K562 (cell line): ENCODE results near the gene ING4.

Source experiments
- BMI1 ChIP-seq: fragments of 150-350 bp; IDR thresholded peaks from 2 replicates; pipeline ENCODE4 v1.6.1; 2014; ENCODE audit warnings: low read length
- HNRNPL ChIP-seq: fragments of 200-400 bp; formaldehyde crosslinking; IDR thresholded peaks from 2 replicates; pipeline ENCODE4 v1.6.1; 2017; ENCODE audit warnings: low read depth, mild to moderate bottlenecking, low read length
- MXI1 ChIP-seq: IDR thresholded peaks from 2 replicates; pipeline ENCODE4 v1.6.1; 2011; ENCODE audit warnings: low read depth, mild to moderate bottlenecking, improper control_type of control experiment, low read length
- MYNN ChIP-seq, 2 experiments: sonication (generic); formaldehyde crosslinking in 1 of 2; IDR thresholded peaks; 2 replicates each; pipeline versions ENCODE4 v1.5.0 to v1.6.1; 2016 to 2020; ENCODE audit warnings: antibody characterized with exemption in 1 of 2, missing genetic modification reagents in 1 of 2
- TEAD4 ChIP-seq, 2 experiments: sonication (generic) in 1 of 2; formaldehyde crosslinking in 1 of 2; IDR thresholded peaks; 2 replicates each; pipeline versions ENCODE4 v1.6.1 to v1.8.0; 2012 to 2022; ENCODE audit warnings: borderline replicate concordance in 1 of 2, inconsistent platforms in 1 of 2, low read length in 1 of 2, mild to moderate bottlenecking in 1 of 2, missing genetic modification reagents in 1 of 2
- TF ChIP-seq, protein P1 (sequence below), 3 experiments: IDR thresholded peaks in 2 of 3; conservative IDR thresholded peaks in 1 of 3; 2 replicates each; pipeline ENCODE4 v1.5.1; 2011 to 2012; ENCODE audit warnings: low read length in 3 of 3, mild to moderate bottlenecking in 3 of 3, control low read depth in 2 of 3, improper control_type of control experiment in 1 of 3, inconsistent platforms in 1 of 3, low read depth in 1 of 3, mixed read lengths in 1 of 3, moderate library complexity in 1 of 3; ENCODE audit not compliant: insufficient read depth in 2 of 3
- TF ChIP-seq, protein P2 (sequence below): sonication (generic); formaldehyde crosslinking; IDR thresholded peaks from 2 replicates; pipeline ENCODE4 v1.8.0; 2022; ENCODE audit warnings: missing genetic modification reagents, mild to moderate bottlenecking, borderline replicate concordance

DNA sequence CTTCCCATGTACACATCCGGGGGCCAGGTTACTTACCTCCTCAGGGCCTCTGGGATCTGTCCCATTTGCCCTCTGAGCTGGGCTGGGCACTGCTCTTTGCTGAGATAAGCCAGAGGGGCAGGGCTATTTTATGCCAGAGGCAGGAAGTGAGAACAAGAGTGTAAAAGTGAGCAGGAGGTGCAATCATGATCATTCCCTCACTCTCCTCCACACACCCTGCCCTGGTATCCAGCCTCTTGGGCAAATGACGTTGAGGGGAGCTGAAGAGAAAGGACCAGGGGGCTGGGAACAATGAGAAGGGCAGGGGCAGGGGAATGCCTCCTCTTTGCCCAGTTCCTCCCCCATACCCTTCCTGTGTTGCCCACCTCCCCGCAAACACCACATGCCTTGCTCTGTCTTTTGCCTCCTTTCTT, 31.4 kb downstream of the ING4 start:
- TF ChIP-seq, protein P1, sequence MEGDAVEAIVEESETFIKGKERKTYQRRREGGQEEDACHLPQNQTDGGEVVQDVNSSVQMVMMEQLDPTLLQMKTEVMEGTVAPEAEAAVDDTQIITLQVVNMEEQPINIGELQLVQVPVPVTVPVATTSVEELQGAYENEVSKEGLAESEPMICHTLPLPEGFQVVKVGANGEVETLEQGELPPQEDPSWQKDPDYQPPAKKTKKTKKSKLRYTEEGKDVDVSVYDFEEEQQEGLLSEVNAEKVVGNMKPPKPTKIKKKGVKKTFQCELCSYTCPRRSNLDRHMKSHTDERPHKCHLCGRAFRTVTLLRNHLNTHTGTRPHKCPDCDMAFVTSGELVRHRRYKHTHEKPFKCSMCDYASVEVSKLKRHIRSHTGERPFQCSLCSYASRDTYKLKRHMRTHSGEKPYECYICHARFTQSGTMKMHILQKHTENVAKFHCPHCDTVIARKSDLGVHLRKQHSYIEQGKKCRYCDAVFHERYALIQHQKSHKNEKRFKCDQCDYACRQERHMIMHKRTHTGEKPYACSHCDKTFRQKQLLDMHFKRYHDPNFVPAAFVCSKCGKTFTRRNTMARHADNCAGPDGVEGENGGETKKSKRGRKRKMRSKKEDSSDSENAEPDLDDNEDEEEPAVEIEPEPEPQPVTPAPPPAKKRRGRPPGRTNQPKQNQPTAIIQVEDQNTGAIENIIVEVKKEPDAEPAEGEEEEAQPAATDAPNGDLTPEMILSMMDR (IDR thresholded peaks at IDR 0.05 in 2 of 3, conservative IDR thresholded peaks at IDR 0.05 in 1 of 3; ENCODE audit: insufficient read depth in 2 of 3, low read depth in 1 of 3, low read length in 3 of 3), result no peak
- TF ChIP-seq TEAD4 (IDR thresholded peaks at IDR 0.05; ENCODE audit: low read length), result no peak
- TF ChIP-seq TEAD4 (CRISPR knock-in tag; IDR thresholded peaks at IDR 0.05; ENCODE audit: borderline replicate concordance), result no peak
- TF ChIP-seq BMI1, result no peak
- no peak for TF ChIP-seq MXI1
- TF ChIP-seq, protein P2, sequence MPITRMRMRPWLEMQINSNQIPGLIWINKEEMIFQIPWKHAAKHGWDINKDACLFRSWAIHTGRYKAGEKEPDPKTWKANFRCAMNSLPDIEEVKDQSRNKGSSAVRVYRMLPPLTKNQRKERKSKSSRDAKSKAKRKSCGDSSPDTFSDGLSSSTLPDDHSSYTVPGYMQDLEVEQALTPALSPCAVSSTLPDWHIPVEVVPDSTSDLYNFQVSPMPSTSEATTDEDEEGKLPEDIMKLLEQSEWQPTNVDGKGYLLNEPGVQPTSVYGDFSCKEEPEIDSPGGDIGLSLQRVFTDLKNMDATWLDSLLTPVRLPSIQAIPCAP (CRISPR knock-in tag), result no peak
- no peak for TF ChIP-seq MYNN (IDR thresholded peaks at IDR 0.05)
- no peak for TF ChIP-seq MYNN (CRISPR knock-in tag; IDR thresholded peaks at IDR 0.05)
- TF ChIP-seq HNRNPL, result no peak
